Breast epithelium (tissue), 3 donors: ENCODE results near the gene HMGB4.

Experiments used
- POLR2A ChIP-seq: fragments of 450-650 bp; IDR thresholded peaks from one replicate; pipeline ENCODE4 v1.6.1; 2016; ENCODE audit warnings: antibody characterized with exemption, mild to moderate bottlenecking, moderate library complexity
- TF ChIP-seq, protein P1 (sequence below), 3 donors: fragments of 450-650 bp; IDR thresholded peaks; one replicate each; pipeline ENCODE4 v1.5.1; 2016 to 2017; ENCODE audit warnings: antibody characterized with exemption in 3 of 3, mild to moderate bottlenecking in 3 of 3, moderate library complexity in 3 of 3

DNA sequence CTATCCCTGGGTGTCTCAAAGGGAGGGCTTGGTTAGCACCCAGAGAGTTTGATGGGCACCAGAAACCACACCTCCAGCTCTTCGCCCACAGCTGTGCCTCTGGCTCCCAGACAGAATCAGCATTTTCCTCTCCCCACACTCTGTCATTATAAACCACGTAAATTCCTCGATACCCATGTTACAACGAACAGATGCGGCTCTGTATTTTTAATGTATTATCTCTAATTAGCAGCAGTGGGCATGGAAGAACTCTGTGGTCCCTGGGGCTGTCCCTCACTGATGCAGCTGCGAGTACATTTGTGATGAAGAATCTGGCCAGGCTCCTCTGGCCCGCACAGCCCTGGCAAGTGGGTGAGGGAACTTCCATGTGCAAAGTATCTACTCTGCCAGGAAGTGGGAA is 10.8 kb downstream of the HMGB4 start:
- TF ChIP-seq POLR2A = no peak
- TF ChIP-seq, protein P1, sequence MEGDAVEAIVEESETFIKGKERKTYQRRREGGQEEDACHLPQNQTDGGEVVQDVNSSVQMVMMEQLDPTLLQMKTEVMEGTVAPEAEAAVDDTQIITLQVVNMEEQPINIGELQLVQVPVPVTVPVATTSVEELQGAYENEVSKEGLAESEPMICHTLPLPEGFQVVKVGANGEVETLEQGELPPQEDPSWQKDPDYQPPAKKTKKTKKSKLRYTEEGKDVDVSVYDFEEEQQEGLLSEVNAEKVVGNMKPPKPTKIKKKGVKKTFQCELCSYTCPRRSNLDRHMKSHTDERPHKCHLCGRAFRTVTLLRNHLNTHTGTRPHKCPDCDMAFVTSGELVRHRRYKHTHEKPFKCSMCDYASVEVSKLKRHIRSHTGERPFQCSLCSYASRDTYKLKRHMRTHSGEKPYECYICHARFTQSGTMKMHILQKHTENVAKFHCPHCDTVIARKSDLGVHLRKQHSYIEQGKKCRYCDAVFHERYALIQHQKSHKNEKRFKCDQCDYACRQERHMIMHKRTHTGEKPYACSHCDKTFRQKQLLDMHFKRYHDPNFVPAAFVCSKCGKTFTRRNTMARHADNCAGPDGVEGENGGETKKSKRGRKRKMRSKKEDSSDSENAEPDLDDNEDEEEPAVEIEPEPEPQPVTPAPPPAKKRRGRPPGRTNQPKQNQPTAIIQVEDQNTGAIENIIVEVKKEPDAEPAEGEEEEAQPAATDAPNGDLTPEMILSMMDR (IDR thresholded peaks at IDR 0.05) = no peak
